ENCODE measurements around the gene C4orf50.

- TF ChIP-seq EZH2phosphoT487 (IDR thresholded peaks at IDR 0.05; ENCODE audit: insufficient read depth, low read depth) = no peak
- no peak for TF ChIP-seq EZH2 (IDR thresholded peaks at IDR 0.05; ENCODE audit: insufficient read depth, poor library complexity, severe bottlenecking)
Observed at GRCh38 chr4:5968246-5968645, 50.0 kb downstream of the C4orf50 start.

All from GM23248 (cell line).